HG03354 (cell line): ENCODE measurements around the gene IFT88.

Experiments
- ATAC-seq: cut with Tn5 transposase; IDR thresholded peaks from one replicate; pipeline ENCODE4 v1.9.1; 2021; ENCODE audit warnings: mild to moderate bottlenecking; ENCODE audit not compliant: unreplicated experiment, poor library complexity, severe bottlenecking

Gene IFT88, protein sequence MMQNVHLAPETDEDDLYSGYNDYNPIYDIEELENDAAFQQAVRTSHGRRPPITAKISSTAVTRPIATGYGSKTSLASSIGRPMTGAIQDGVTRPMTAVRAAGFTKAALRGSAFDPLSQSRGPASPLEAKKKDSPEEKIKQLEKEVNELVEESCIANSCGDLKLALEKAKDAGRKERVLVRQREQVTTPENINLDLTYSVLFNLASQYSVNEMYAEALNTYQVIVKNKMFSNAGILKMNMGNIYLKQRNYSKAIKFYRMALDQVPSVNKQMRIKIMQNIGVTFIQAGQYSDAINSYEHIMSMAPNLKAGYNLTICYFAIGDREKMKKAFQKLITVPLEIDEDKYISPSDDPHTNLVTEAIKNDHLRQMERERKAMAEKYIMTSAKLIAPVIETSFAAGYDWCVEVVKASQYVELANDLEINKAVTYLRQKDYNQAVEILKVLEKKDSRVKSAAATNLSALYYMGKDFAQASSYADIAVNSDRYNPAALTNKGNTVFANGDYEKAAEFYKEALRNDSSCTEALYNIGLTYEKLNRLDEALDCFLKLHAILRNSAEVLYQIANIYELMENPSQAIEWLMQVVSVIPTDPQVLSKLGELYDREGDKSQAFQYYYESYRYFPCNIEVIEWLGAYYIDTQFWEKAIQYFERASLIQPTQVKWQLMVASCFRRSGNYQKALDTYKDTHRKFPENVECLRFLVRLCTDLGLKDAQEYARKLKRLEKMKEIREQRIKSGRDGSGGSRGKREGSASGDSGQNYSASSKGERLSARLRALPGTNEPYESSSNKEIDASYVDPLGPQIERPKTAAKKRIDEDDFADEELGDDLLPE

DNA sequence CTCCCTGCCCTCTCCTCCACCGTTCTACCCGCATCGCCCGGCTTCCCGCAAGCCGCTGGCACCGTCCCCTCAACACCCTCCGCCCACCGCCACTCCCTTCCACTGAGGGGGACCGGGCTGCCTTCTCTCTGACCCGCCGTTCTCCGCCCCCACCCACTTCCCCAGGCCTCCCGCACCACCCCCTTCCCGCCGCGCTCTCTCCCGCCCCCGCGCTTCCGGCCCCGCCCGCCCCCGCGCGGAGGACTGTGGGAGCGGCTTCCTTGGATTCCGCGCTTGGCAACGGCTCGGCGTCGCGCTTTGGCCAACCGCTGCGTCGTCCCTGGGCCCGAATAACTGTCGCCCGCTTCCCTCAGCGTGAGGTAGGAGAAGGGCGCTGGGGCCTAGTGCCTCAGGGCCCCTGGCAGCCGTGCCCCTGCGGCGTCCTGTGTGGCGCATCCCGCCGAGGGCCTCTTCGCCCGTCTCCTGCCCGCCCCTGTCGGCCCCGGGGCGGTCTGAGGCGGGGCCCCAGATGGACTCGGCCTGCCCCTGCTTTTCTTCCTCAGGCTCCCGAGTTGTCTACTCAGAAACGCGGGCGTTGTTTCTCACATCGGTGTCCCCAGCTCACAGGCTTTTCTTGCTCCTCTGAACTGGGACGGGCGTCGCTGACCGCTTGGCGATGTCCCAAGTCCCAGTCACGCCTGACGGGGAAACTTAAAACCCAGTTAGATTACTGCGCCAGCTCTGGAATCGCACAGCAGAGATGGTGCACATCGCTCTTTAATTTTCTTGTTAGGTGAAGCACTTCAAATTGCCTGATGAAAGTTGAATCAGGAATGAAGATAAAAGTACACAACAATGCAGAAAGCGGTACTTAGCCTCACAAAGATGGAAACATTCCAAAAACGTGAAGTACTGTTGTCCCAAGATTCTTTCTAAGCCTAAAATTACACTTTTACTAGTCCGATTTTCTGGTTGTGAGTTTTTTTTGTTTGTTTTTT lies at the start of gene IFT88:
Gene IFT88, plus strand, starts transcription at position 260 of the 977 bp plus-strand sequence. CDS start 7,229 bp downstream, outside the sequence.
- peak; percentile 90 for ATAC-seq

DNA sequence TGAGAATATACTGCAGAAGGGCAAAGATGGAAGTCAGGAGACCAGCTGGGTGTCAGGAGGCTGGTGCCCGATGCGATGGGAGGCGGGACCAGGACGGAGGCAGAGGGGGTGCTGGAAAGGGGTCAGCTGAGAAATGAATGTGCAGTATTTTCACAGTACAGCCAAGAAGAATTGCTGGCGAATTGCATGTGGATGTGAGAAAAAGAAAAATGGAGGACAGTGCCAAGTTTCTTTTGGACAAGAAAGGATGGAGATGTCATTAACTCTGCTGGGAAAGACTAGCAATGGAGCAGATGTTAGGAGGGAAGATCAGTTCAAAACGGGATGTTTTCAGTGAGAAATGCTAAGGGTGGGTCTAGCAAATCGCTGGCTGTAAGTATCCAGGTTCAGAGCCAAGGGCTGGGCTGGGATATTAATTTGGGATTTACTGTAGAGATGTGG lies 48.3 kb upstream of the IFT88 start:
- no peak for ATAC-seq

DNA sequence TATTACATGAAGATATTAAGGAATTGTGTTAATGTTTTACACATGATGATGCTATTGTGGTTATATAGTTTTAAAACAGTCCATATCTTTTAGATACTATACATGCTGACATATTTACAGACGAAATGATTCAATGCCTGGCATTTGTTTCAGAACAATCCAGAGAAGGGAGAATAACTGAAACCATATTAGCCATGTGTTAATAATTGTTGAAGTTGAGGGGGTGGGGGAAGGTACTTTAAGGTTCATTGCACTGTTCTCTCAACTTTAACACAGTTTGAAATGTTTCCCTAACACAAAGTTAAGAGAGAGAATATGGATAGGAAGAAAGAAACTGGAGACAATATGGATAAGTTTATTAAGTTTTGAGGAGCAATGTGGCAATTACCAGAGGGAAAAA lies 47.1 kb upstream of the IFT88 start:
- no peak for ATAC-seq

DNA sequence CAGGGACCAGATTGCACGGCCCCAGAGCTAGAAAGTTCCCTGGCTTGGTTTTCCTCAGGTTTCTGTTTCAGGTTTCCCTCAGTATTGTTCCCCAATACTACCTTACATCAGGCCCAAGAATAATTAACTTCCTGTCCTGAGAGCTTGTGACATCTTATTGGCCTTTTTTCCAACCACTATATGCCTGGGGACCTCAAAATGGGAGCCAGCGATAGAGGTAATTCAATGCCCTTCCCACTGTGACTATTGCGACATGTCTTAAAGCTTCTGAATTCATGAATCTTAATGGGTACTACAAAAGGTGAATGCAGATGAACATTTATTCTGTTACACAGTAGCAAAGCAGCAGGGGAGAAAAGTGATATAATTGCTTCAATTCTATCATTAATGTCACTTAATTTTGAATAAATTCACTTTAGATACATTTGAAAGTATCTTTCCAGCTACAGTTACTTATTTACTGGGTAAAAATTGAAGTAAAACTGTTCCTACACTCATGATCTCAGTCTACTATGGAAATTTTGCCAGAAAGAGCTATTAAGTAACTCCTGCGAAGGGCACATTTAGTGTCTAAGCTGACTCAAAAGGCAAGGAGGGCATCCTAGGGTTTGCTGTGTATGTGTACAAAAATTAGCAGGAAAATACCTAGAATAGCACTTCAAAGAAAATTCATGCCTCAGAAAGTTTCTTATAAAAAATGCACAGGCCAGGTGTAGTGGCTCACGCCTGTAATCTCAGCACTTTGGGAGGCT lies 45.4 kb upstream of the IFT88 start:
- no peak for ATAC-seq

DNA sequence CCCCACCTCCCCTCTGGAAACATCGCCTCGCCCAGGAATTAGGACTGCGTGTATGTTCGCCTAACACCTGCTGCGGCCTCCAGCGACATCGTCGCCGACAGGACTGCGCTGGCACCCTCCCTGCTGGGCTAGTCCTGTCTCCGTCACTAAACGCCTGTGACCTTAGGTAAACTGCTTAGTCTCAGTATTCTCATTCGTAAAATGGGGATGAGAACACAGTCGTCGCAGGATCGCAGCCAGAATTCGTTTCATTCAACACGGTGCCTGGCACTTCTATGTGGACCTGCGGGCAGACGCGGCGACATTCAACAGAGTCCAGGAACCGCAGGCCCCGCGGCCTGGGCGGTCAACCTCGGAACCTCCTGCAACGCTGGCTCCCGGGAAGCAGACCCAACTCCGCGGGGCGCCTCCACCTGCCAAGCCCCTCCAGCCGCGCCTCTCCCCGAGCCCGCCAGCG lies 41.8 kb upstream of the IFT88 start:
- peak; percentile 15 for ATAC-seq

DNA sequence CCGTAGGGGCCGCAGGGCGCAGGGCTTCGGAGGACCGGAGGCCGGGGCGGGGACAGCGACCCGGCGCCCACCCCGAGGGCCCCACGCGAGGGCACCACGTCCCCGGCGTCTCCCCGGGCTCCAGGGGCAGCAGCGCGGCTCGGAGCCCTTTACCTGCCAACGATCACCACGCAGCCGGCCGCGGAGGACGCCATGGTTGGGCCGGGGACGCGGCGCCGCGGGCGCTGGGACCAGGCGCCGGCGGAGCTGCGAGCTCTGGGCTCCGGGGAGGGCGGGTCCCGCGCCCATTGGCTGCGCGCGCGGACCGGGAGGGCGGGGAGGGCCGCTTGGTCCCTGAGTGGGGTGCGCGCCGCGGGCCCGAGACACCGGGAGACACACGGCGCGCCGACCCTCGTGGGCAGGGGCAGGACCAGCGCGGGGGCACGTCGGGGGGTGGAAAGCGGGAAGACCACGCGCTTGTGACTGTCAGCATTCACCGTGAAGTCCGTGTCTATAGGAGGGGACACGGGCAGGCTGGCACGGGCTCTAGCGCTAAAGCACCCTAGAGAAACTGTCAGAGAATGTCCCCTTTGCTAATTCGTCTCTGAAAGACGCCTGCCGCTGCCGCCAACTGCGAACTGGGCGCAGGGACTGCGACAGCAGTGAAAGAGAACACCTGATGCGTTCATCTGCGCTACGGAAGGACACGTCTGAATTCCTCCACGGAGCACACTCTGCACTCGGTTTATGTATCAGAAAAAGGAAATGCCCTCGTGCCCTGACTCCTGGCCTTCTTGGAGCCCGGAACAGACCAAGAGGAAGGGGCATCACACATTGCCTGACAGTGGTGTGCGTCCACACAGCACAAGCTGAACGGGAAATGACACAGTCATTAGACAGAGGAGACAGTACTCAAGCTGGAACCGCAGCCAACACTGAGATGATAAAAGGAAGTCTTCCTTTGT lies 41.1 kb upstream of the IFT88 start, which contains the start of gene CRYL1:
Gene CRYL1, minus strand, starts transcription at position 257 of the 944 bp plus-strand sequence. Its CDS starts 63 bp downstream, at position 194.
- peak; percentile 76 for ATAC-seq

DNA sequence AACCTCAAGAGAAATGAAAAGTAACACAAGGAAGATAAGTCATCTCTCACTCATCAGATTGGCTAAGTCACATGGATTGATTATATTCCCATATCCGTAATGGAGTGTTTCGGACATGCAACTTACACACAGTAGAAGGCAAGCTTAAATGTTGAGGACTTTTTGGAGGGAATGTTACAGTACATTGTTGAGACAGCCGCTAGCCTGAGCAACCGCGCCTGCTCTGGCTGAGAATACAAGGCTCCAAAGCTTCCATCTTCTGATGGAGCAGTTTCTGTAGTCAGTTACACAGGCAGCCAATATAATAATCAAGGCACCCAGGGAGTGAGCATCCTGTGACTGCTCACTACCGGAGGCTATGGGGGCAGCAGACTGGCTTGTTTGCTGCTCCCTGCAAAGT lies 40.3 kb upstream of the IFT88 start:
- no peak for ATAC-seq

DNA sequence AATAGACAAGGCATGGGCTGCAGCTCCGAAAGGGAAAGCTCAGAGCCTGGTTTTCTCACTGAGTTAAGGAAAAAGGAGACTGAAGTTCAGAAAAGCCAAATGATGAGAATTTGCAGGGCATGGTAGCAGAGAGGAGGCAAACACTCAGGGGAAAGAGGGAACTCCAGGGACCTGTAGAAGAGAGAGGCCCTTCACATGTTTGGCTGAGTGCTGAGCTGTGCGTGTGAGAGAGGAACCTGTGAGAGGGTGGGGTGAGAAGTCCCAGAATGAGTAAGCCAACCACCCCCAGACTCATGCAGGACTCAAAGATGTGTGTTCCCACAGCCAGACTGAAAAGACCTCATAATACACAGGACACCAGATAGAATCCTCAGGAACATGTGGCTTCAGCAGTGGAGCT lies 38.5 kb upstream of the IFT88 start:
- ATAC-seq: peak; percentile 37

DNA sequence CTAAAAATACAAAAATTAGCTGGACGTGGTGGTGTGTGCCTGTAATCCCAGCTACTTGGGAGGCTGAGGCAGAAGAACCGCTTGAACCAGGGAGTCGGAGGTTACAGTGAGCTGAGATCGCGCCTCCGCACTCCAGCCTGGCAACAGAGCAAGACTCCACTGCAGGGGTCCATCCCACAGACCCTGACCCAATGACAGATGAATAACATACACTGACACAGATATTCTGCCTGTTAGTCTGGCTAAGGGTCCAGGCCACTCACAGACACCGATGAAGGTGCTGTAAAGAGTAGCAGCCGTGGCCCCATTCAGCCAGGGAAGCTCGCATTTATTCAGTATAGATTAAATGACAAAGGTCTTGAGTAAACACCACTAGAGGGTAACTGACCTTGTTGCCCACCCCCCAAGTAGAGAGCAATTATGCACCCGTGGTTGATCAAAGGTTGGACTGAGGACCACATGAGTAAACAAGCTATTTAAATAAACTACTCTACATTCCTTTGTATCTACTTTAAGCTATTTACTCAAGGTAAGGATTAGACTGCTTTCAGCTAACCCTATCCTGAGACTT lies 32.8 kb upstream of the IFT88 start:
- no peak for ATAC-seq

DNA sequence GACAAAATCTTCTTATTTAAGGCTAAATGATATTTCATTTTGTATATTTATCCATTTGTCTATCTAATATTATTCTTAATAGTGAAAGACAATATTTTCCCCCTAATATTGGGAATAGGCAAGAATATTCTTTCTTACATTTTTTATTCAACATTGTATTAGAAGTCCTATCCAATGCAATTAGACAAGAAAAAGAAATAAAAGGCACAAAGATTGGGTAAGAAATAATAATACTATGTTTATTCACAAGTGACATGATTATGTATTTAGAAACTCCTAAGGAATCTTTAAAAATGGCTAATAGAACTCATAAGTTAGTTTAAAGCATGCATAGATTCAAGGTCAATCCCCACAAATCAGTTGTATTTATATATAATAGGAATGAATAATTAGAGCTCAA lies 30.0 kb upstream of the IFT88 start:
- ATAC-seq: no peak

DNA sequence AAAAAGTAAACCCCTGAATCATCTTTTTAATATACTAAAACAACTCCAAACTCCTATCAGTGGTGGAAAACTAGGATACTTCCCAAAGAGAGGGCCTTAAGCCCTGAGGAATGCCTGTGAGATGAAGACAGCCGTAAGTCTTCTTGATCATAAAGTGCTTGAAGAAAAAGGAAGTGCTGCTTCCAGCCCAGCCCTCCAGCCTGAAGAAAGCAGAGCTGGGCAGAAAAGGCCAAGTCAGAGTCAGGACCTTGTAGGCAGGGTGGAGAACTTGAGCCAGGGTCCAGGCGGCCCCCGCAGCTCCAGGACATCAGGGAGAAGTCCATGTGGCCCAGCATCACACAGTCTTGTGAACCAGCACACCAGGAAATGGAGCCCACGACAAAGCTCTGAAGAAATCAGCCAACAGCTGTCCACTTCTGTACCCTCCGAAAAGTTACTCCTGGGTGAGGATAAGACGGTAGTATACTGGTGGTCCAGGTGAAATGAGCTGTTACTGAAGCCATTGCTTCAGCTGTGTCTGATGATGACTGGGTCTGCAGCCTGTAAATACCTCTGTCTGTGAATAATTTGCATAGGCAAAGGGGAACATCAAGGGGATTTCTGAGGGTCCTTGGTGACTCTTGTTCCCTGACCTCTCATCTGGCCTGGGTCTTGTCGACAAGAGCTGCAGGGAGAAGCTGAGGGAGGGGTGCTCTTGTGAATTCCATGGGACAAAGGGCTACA lies 22.6 kb upstream of the IFT88 start:
- no peak for ATAC-seq

DNA sequence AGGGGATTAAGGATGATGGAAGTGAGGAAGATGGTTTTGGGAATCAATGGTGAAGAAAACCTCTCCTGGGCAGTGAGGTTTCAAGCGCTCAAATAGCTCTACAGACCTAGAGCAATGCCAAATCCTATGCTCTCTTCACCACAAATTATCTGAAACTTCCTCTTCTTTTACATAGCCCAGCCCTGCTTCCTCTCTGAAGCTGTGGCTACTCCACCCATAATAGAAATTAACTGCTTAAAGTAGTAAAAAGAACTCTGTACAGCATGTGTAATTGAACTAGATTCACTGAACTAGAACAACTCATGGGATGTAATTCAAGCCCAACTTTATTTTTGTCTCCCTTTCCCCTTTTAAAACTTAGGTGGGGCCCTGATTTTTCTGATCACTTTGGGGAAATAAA lies 20.4 kb upstream of the IFT88 start:
- ATAC-seq: no peak

DNA sequence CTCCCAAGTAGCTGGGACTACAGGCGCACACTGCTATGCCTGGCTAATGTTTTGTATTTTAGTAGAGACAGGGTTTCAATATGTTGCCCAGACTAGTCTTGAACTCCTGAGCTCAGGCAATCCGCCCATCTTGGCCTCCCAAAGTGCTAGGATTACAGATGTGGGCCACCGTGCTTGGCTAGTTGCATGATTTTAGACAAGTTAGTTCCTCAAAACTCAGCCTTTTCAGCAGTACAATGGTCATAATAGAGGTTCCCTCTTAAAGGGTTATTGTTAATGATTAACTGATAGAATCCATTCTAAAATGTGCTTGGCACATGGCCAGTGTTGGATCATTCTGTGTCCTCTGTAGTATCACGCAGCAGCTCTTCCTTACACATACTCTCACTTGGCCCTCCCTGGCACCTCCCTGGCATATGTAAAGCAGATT lies 19.5 kb upstream of the IFT88 start:
- no peak for ATAC-seq

DNA sequence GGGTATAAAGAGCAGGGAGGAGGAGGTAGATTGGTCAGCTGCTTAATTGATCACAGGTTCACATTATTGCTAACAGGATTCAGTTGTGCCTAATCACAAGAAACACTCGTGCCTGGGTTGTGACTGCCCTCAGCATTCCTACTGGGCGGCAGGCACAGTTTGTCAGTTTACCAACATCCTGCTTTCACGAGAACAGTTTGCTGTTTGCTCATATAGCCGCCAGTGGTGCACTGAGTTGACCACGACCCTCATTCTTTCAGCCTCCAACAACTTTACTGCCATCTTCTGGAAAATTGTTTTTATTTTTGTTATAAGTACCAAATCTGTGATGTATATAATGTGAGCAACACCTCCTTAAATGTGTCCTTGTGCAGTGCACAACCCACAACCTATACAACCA lies 16.2 kb upstream of the IFT88 start:
- no peak for ATAC-seq

DNA sequence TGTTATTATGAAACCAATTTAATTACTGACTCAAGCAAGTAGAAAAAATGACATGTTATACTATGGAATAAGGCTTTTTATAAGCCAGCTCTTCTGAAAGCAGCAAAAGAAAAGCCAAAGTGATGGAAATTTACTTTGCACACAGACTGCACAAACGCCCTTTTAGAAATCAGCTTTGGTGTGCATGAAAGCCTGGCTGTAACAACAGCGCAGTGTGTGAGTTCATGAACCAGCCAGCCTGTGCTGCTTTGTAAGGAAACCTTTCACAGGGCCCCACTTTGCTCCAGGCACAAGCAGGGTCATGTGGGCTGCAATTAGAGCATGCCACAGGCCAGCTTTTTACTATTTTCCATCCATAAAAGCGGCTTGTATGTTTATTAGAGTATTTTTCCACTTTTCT lies 13.6 kb upstream of the IFT88 start:
- no peak for ATAC-seq

DNA sequence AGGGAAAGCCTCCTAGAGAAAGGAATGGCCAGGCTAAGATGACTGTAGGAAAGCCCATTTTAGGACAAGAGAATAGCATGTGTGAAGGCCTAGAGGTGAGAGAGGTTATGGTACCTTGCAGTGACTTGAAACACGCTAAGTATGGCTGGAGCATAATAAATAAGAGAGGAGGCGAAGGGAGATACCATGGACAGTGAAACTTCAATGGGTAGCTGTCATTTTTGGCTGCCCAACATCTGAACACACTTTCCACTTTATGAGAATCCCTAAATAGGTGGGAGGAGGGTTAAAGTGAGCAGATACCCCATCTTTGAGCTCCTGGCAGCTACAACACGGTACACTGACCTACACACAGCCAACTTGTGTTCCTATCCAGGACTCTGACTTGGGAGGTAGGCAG lies 8.0 kb upstream of the IFT88 start:
- no peak for ATAC-seq
